Neuronal stem cell (in vitro differentiated cells): ENCODE results near the gene EIF4G2.

Experiments
- DNase-seq: peaks from one replicate; pipeline ENCODE4 v3.0.0-alpha.2; 2013; ENCODE audit warnings: low spot score
- H2AFZ ChIP-seq: one replicate; pipeline ENCODE4 v1.6.1; 2013; ENCODE audit warnings: mild to moderate bottlenecking, low read length, inconsistent platforms
- H2AK5ac ChIP-seq: 2 replicates; pipeline ENCODE4 v1.6.1; 2013; ENCODE audit warnings: low read depth, mild to moderate bottlenecking, inconsistent platforms, low read length, moderate library complexity, mixed read lengths
- H2BK120ac ChIP-seq: 2 replicates; pipeline ENCODE4 v1.6.1; 2013; ENCODE audit warnings: low read depth, mild to moderate bottlenecking, inconsistent platforms, low read length, moderate library complexity, mixed read lengths
- H2BK12ac ChIP-seq: one replicate; pipeline ENCODE4 v1.6.1; 2013; ENCODE audit warnings: low read length, inconsistent platforms
- H2BK15ac ChIP-seq: 2 replicates; pipeline ENCODE4 v1.6.1; 2013; ENCODE audit warnings: mild to moderate bottlenecking, low read length, inconsistent platforms, mixed read lengths
- H2BK5ac ChIP-seq: one replicate; pipeline ENCODE4 v1.6.1; 2013; ENCODE audit warnings: inconsistent platforms, mild to moderate bottlenecking, low read length, moderate library complexity
- H3K14ac ChIP-seq: one replicate; pipeline ENCODE4 v1.6.1; 2013; ENCODE audit warnings: low read length, inconsistent platforms
- H3K18ac ChIP-seq: 2 replicates; pipeline ENCODE4 v1.6.1; 2013; ENCODE audit warnings: low read length, inconsistent platforms
- H3K23ac ChIP-seq: 2 replicates; pipeline ENCODE4 v1.6.1; 2013; ENCODE audit warnings: low read depth, mild to moderate bottlenecking, mixed read lengths, low read length, inconsistent platforms; ENCODE audit not compliant: poor library complexity
- H3K27ac ChIP-seq: replicated peaks from 3 replicates; pipeline ENCODE4 v1.5.1; 2013; ENCODE audit warnings: low read length, inconsistent platforms
- H3K27me3 ChIP-seq, 3 experiments: 2 replicates each; pipeline ENCODE4 v1.6.1; 2013; ENCODE audit warnings: low read length in 3 of 3, mild to moderate bottlenecking in 2 of 3, inconsistent platforms in 1 of 3, low read depth in 1 of 3, mixed read lengths in 1 of 3, moderate library complexity in 1 of 3; ENCODE audit not compliant: control insufficient read depth in 3 of 3, insufficient read depth in 3 of 3
- H3K36me3 ChIP-seq, 2 donors: replicated peaks in 1 of 2; 2 replicates each; pipeline ENCODE4 v1.6.1; 2013; ENCODE audit warnings: low read length in 2 of 2; ENCODE audit not compliant: control insufficient read depth in 2 of 2, insufficient read depth in 2 of 2
- H3K4ac ChIP-seq: 2 replicates; pipeline ENCODE4 v1.6.1; 2013; ENCODE audit warnings: inconsistent platforms, mild to moderate bottlenecking, low read length, moderate library complexity
- H3K4me1 ChIP-seq, 2 donors: 1 replicate in 1 of 2; 2 replicates in 1 of 2; pipeline ENCODE4 v1.6.1; 2013; ENCODE audit warnings: low read length in 2 of 2, low read depth in 1 of 2; ENCODE audit not compliant: control insufficient read depth in 2 of 2, insufficient read depth in 1 of 2
- H3K4me2 ChIP-seq: one replicate; pipeline ENCODE4 v1.6.1; 2013; ENCODE audit warnings: mild to moderate bottlenecking, low read length, inconsistent platforms; ENCODE audit not compliant: insufficient read depth, poor library complexity, severe bottlenecking
- H3K4me3 ChIP-seq, 2 donors: 2 replicates each; pipeline ENCODE4 v1.5.1; 2013; ENCODE audit warnings: low read length in 2 of 2, mild to moderate bottlenecking in 2 of 2, inconsistent platforms in 1 of 2, moderate library complexity in 1 of 2
- H3K79me1 ChIP-seq: one replicate; pipeline ENCODE4 v1.6.1; 2013; ENCODE audit warnings: low read depth, mild to moderate bottlenecking, inconsistent platforms, low read length, moderate library complexity
- H3K9ac ChIP-seq: one replicate; pipeline ENCODE4 v1.6.1; 2013; ENCODE audit warnings: mild to moderate bottlenecking, low read depth, low read length, inconsistent platforms; ENCODE audit not compliant: poor library complexity
- H3K9me3 ChIP-seq, 2 donors: replicated peaks in 1 of 2; 2 replicates each; pipeline versions ENCODE3 to v1.6.1; 2013; ENCODE audit warnings: low read length in 2 of 2, mild to moderate bottlenecking in 2 of 2, inconsistent platforms in 1 of 2, low read depth in 1 of 2, mixed read lengths in 1 of 2, moderate library complexity in 1 of 2; ENCODE audit not compliant: control insufficient read depth in 2 of 2, insufficient read depth in 1 of 2
- H4K8ac ChIP-seq: one replicate; pipeline ENCODE4 v1.6.1; 2013; ENCODE audit warnings: low read depth, mild to moderate bottlenecking, inconsistent platforms, low read length, moderate library complexity
- H4K91ac ChIP-seq: one replicate; pipeline ENCODE4 v1.6.1; 2013; ENCODE audit warnings: low read length, low read depth, mild to moderate bottlenecking, inconsistent platforms; ENCODE audit not compliant: poor library complexity
- WGBS, 2 donors: extraction: QIAGEN DNeasy Blood & Tissue Kit; methylation state at CpG; one replicate each; pipeline ENCODE4 v1.1.7; 2013; ENCODE audit warnings: missing lambda C conversion rate in 2 of 2, mixed read lengths in 1 of 2; ENCODE audit not compliant: insufficient read length in 2 of 2, insufficient replicate concordance in 1 of 2; ENCODE audit errors: extremely low coverage in 2 of 2; 5-methylcytosine and 5-hydroxymethylcytosine counted together

The EIF4G2 gene

GRCh38 chr11:10845589-10845988, 36.9 kb upstream of the EIF4G2 start:
- WGBS, 2 donors, result no CpG with 5 or more reads among the region's 2 CpGs

GRCh38 chr11:10844796-10845195, 36.1 kb upstream of the EIF4G2 start:
- Histone ChIP-seq H4K91ac (no peak overlapping the region), H2BK120ac (no peak overlapping the region), H2BK5ac (no peak overlapping the region), H3K79me1 (no peaks in the 10 kb centered on the region), H3K36me3 (no peaks in the 10 kb centered on the region), H3K4me2 (no peak overlapping the region), H3K23ac (no peak overlapping the region), H3K27me3 (no peaks in the 10 kb centered on the region), H3K9ac (no peak overlapping the region), H3K4me1 (peaks cover 0 to 2% of the 10 kb centered on the region in 2 donors), H2AFZ (no peak overlapping the region), H3K9me3 (peaks cover 0 to 1% of the 10 kb centered on the region in 2 donors), H3K14ac (no peak overlapping the region), H3K18ac (no peak overlapping the region), H3K4ac (no peak overlapping the region), H3K4me3 (no peak overlapping the region), H2BK15ac (no peak overlapping the region), H4K8ac (no peak overlapping the region), H2AK5ac (no peak overlapping the region), H2BK12ac (no peak overlapping the region), H3K27ac (no peak overlapping the region)
- DNase-seq, result no peak

More at GRCh38 chr11:10845589-10845988, 36.9 kb upstream of the EIF4G2 start:
- no peak overlapping the region for H3K14ac ChIP-seq
- no peak for DNase-seq
- H2AK5ac ChIP-seq, result no peak overlapping the region
- H3K9me3 ChIP-seq, result peaks cover 0 to 1% of the 10 kb centered on the region in 2 donors
- no peak overlapping the region for H2BK12ac ChIP-seq
- no peak overlapping the region for H3K18ac ChIP-seq
- no peak overlapping the region for H3K9ac ChIP-seq
- H4K8ac ChIP-seq, result no peak overlapping the region
- peaks cover 0 to 2% of the 10 kb centered on the region in 2 donors for H3K4me1 ChIP-seq
- H3K4ac ChIP-seq, result no peak overlapping the region
- no peaks in the 10 kb centered on the region for H3K36me3 ChIP-seq
- no peaks in the 10 kb centered on the region for H3K27me3 ChIP-seq
- no peak overlapping the region for H2BK120ac ChIP-seq
- no peak overlapping the region for H2AFZ ChIP-seq
- H3K4me3 ChIP-seq, result no peak overlapping the region
- no peak overlapping the region for H4K91ac ChIP-seq
- no peaks in the 10 kb centered on the region for H3K79me1 ChIP-seq
- H2BK5ac ChIP-seq, result no peak overlapping the region
- no peak overlapping the region for H3K23ac ChIP-seq
- no peak overlapping the region for H2BK15ac ChIP-seq
- no peak overlapping the region for H3K4me2 ChIP-seq
- H3K27ac ChIP-seq, result no peak overlapping the region

DNA sequence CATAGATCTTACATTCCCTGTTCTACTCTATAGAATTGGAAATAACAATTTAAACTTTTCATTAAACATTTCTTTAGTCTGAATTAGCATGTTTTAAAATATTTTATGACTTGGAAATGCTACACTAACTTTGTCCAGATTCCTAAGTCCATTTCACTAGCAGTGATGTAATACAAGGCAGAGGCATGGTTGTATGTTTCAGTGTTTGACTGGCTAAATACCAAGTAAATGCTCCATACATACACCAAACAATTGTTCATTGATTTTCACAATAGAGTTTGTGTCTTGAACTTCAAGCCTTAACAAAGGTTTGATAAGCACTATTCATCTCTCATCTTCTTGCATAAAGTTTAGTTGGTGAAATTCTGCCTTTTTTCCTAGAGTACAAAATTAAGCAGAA, 35.6 kb upstream of the EIF4G2 start:
- Histone ChIP-seq H3K4ac (no peak overlapping the region), H3K18ac (no peak overlapping the region), H3K4me2 (no peak overlapping the region), H3K14ac (no peak overlapping the region), H2BK5ac (no peak overlapping the region), H4K8ac (no peak overlapping the region), H3K9me3 (peaks cover 0 to 1% of the 10 kb centered on the region in 2 donors), H3K36me3 (no peaks in the 10 kb centered on the region), H2AFZ (no peak overlapping the region), H2BK15ac (no peak overlapping the region), H3K27ac (no peak overlapping the region), H4K91ac (no peak overlapping the region), H3K79me1 (no peaks in the 10 kb centered on the region), H2BK12ac (no peak overlapping the region), H3K4me3 (no peak overlapping the region), H3K27me3 (no peaks in the 10 kb centered on the region), H3K9ac (no peak overlapping the region), H2AK5ac (no peak overlapping the region), H3K23ac (no peak overlapping the region), H3K4me1 (peaks cover 0 to 2% of the 10 kb centered on the region in 2 donors), H2BK120ac (no peak overlapping the region)
- no peak for DNase-seq

GRCh38 chr11:10838881-10839280, 30.2 kb upstream of the EIF4G2 start:
- Histone ChIP-seq H2BK5ac (no peak overlapping the region), H3K79me1 (no peaks in the 10 kb centered on the region), H3K18ac (no peak overlapping the region), H3K4me1 (no peaks in the 10 kb centered on the region), H3K4ac (no peak overlapping the region), H3K27me3 (no peaks in the 10 kb centered on the region), H3K27ac (no peak overlapping the region), H2BK15ac (no peak overlapping the region), H3K36me3 (no peaks in the 10 kb centered on the region), H4K8ac (no peak overlapping the region), H3K4me3 (no peak overlapping the region), H3K4me2 (no peak overlapping the region), H4K91ac (no peak overlapping the region), H3K23ac (no peak overlapping the region), H3K14ac (no peak overlapping the region), H2AK5ac (no peak overlapping the region), H2BK12ac (no peak overlapping the region), H2AFZ (no peak overlapping the region), H2BK120ac (no peak overlapping the region), H3K9me3 (peaks cover 0 to 1% of the 10 kb centered on the region in 2 donors), H3K9ac (no peak overlapping the region)
- no CpG with 5 or more reads among the region's 3 CpGs for WGBS, 2 donors
- no peak for DNase-seq
